NCI-H82 treated with DMSO at 0.1 percent for 48 hours (cell line): ENCODE data around the gene TMCC1.
"Not testable (repeated sequence)": the region's sequence is repeated elsewhere in the genome, so short reads cannot be mapped to it uniquely, and the experiment has no call there.

ENCODE experiments used
- DNase-seq: peaks from one replicate; lab custom pipeline; 2025; ENCODE audit not compliant: unreplicated experiment; lab: John Stamatoyannopoulos, UW

The TMCC1 gene

GRCh38 chr3:129613367-129613740, 280.2 kb downstream of the TMCC1 start:
- no peak for DNase-seq

GRCh38 chr3:129612534-129613366, 280.8 kb downstream of the TMCC1 start:
- no peak for DNase-seq

- no peak for DNase-seq
Observed at GRCh38 chr3:129611812-129612533, 281.5 kb downstream of the TMCC1 start.

- no peak for DNase-seq
Observed at GRCh38 chr3:129611446-129611800, 282.1 kb downstream of the TMCC1 start.

GRCh38 chr3:129610794-129611445, 282.6 kb downstream of the TMCC1 start:
- DNase-seq: not testable (repeated sequence)

GRCh38 chr3:129610276-129610675, 283.2 kb downstream of the TMCC1 start:
- no peak for DNase-seq

GRCh38 chr3:129609591-129610182, 283.8 kb downstream of the TMCC1 start:
- no peak for DNase-seq

GRCh38 chr3:129608936-129609590, 284.4 kb downstream of the TMCC1 start:
- no peak for DNase-seq

GRCh38 chr3:129608087-129608935, 285.2 kb downstream of the TMCC1 start:
- DNase-seq: peak; percentile 55

GRCh38 chr3:129607391-129608068, 286.0 kb downstream of the TMCC1 start:
- DNase-seq: no peak

GRCh38 chr3:129606636-129607390, 286.7 kb downstream of the TMCC1 start, which contains the start of gene PLXND1:
Gene PLXND1 (minus strand): TSS chr3:129606676. CDS start chr3:129606639, 37 bp downstream.
- DNase-seq: peak; percentile 73

GRCh38 chr3:129605922-129606635, 287.4 kb downstream of the TMCC1 start:
- DNase-seq: no peak

- peak; percentile 27 for DNase-seq
Observed at GRCh38 chr3:129605203-129605921, 288.1 kb downstream of the TMCC1 start.

- no peak for DNase-seq
Observed at GRCh38 chr3:129604767-129605166, 288.7 kb downstream of the TMCC1 start.

- no peak for DNase-seq
Observed at GRCh38 chr3:129603991-129604749, 289.3 kb downstream of the TMCC1 start.

- DNase-seq: no peak
Observed at GRCh38 chr3:129603561-129603942, 290.0 kb downstream of the TMCC1 start.
